ENCODE data around the gene GSTA4. TPM values are rescaled to one million over a fixed set of nuclear protein-coding genes. Genes with fewer than 3 reads are reported as not detected.

Gene GSTA4
- total RNA-seq, 2 experiments from 2014 or later: 0.63 to 1.1 TPM

DNA sequence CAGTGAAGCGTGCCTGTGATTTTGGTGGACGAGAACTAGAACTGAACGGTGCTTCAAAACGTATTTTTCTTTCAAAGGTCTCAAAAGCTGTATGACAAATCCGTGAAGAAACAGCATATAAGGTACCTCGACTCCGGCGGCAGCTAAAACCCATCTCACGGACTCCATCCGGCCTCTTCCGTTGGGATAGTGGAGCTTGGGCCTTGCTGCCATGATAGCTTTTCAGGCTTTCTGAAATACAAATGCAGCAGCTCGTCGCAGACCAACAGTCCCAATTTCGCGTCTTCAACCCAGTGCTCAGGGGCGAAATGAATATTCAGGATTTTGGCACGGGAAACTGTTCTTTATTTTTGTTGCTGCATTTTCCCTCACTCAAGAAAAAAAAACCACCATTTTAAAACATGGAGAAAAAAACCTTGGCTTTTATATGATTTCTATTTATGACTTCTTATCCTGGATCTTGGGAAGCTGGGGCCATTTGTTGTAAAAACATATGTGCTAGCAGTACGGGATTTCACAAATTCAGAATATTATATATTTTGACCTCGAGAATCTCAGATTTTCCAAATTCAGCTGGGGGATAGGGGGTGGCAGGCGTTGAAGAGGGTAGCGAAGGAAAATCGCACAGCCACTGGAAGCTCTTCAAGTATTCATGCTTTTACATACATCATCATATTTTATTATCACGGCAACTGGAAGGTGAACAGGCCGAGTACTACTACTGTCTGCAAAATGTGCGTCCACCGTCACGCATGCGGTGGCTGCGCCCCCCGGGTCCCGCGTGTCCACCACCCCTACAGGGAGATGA, 849 bp downstream of the GSTA4 start:
- intact Hi-C loops (cut with micrococcal nuclease; ENCODE audit: unreplicated experiment): no loop called here
- H3K4me1 ChIP-seq (ENCODE audit: insufficient read depth, low read length, poor library complexity, severe bottlenecking): peaks cover 12% of the 10 kb centered on the region
- TF ChIP-seq, protein P1, sequence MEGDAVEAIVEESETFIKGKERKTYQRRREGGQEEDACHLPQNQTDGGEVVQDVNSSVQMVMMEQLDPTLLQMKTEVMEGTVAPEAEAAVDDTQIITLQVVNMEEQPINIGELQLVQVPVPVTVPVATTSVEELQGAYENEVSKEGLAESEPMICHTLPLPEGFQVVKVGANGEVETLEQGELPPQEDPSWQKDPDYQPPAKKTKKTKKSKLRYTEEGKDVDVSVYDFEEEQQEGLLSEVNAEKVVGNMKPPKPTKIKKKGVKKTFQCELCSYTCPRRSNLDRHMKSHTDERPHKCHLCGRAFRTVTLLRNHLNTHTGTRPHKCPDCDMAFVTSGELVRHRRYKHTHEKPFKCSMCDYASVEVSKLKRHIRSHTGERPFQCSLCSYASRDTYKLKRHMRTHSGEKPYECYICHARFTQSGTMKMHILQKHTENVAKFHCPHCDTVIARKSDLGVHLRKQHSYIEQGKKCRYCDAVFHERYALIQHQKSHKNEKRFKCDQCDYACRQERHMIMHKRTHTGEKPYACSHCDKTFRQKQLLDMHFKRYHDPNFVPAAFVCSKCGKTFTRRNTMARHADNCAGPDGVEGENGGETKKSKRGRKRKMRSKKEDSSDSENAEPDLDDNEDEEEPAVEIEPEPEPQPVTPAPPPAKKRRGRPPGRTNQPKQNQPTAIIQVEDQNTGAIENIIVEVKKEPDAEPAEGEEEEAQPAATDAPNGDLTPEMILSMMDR (conservative IDR thresholded peaks at IDR 0.05; ENCODE audit: low read length): no peak
- no peak for TF ChIP-seq EZH2phosphoT487 (IDR thresholded peaks at IDR 0.05; ENCODE audit: borderline replicate concordance, low read depth, low read length)
- no peaks in the 10 kb centered on the region for H3K36me3 ChIP-seq (ENCODE audit: insufficient read depth, low read length)
- no peaks in the 10 kb centered on the region for H3K9me3 ChIP-seq (ENCODE audit: low read length)
- no peaks in the 10 kb centered on the region for H3K79me2 ChIP-seq (ENCODE audit: insufficient read depth, low read depth, low read length)
- peak overlapping the region; percentile 93 for H2AFZ ChIP-seq (ENCODE audit: low read length)
- CTCF ChIA-PET (ENCODE audit: unreplicated experiment): no interaction called here
- DNase-seq (ENCODE audit: low spot score): no peak
- peak overlapping the region; percentile 95 for H3K4me2 ChIP-seq (ENCODE audit: low read length)
- H3K27ac ChIP-seq (ENCODE audit: low read depth, low read length, poor library complexity, severe bottlenecking): no peak overlapping the region
- no peaks in the 10 kb centered on the region for H3K9me2 ChIP-seq (ENCODE audit: insufficient read depth, low read length)
- BruUV-seq (replicated peaks): no TSS peak
- H3K4me3 ChIP-seq (ENCODE audit: low read depth, low read length, poor library complexity, severe bottlenecking): peak overlapping the region; percentile 72
- H4K20me1 ChIP-seq (ENCODE audit: insufficient read depth, low read length): no peaks in the 10 kb centered on the region
- POLR2A ChIA-PET: interaction anchor here (0.5 to 1.5 kb wide), 8 partner anchors 10 to 532 kb away, joined by 3 to 5 read pairs (median 4); partner anchors contain the start of gene FBXO9

DNA sequence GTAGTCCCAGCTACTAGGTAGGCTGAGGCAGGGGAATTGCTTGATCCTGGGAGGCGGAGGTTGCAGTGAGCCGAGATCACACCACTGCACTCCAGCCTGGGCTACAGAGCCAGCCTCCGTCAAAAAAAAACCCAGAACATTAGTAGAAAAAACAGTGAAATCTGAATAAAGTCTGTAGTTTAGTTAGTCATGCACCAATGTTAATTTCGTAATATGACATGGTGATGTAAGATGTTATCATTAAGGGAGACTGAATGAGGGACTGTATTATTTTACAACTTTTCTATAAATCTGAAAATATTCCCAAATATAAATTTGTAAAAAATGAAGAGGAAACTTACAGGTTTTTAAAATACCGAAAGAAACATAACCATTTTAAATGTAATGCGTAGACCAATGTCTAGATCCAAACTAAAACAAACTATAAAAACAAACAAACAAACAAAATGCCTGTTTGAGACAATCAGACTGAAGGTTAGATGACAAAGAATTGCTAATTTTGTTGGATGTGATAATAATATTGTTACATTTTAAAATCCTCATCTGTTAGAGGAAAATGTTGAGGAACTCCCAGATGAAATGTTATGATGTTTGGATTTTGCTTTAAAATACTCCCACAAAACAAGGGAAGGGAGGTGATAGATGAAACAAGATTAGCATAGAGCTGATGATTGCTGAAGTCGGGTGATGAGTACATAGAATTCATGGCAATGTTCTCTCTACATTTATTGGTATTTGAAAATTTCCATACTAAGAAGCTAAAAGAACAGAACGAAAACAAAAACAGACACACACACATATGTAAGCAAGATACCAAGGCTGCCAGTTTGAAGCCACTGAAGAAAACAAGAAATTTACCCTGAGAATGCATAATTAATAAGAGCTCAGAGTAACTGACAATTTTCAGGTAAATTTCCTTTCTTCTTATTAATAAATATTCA, 1.8 kb downstream of the GSTA4 start:
- no peak overlapping the region for H3K4me3 ChIP-seq (ENCODE audit: low read depth, low read length, poor library complexity, severe bottlenecking)
- ChIA-PET CTCF (ENCODE audit: unreplicated experiment) (no interaction called here), POLR2A (interaction anchor here (0.7 to 0.9 kb wide), 5 partner anchors 9 to 473 kb away, joined by 3 to 4 read pairs (median 3); partner anchors contain the start of gene FBXO9)
- H3K36me3 ChIP-seq (ENCODE audit: insufficient read depth, low read length): no peaks in the 10 kb centered on the region
- no TSS peak for BruUV-seq (replicated peaks)
- intact Hi-C loops (cut with micrococcal nuclease; ENCODE audit: unreplicated experiment): no loop called here
- H2AFZ ChIP-seq (ENCODE audit: low read length): no peak overlapping the region
- H3K4me2 ChIP-seq (ENCODE audit: low read length): no peak overlapping the region
- no peaks in the 10 kb centered on the region for H3K9me3 ChIP-seq (ENCODE audit: low read length)
- peaks cover 12% of the 10 kb centered on the region for H3K4me1 ChIP-seq (ENCODE audit: insufficient read depth, low read length, poor library complexity, severe bottlenecking)
- no peaks in the 10 kb centered on the region for H3K79me2 ChIP-seq (ENCODE audit: insufficient read depth, low read depth, low read length)
- TF ChIP-seq EZH2phosphoT487 (IDR thresholded peaks at IDR 0.05; ENCODE audit: borderline replicate concordance, low read depth, low read length): no peak
- TF ChIP-seq, protein P1 (conservative IDR thresholded peaks at IDR 0.05; ENCODE audit: low read length): no peak
- H4K20me1 ChIP-seq (ENCODE audit: insufficient read depth, low read length): no peaks in the 10 kb centered on the region
- DNase-seq (ENCODE audit: low spot score): no peak
- H3K27ac ChIP-seq (ENCODE audit: low read depth, low read length, poor library complexity, severe bottlenecking): no peak overlapping the region
- H3K9me2 ChIP-seq (ENCODE audit: insufficient read depth, low read length): no peaks in the 10 kb centered on the region
